Measurements from ENCODE around the gene NEDD9.

Gene NEDD9

DNA sequence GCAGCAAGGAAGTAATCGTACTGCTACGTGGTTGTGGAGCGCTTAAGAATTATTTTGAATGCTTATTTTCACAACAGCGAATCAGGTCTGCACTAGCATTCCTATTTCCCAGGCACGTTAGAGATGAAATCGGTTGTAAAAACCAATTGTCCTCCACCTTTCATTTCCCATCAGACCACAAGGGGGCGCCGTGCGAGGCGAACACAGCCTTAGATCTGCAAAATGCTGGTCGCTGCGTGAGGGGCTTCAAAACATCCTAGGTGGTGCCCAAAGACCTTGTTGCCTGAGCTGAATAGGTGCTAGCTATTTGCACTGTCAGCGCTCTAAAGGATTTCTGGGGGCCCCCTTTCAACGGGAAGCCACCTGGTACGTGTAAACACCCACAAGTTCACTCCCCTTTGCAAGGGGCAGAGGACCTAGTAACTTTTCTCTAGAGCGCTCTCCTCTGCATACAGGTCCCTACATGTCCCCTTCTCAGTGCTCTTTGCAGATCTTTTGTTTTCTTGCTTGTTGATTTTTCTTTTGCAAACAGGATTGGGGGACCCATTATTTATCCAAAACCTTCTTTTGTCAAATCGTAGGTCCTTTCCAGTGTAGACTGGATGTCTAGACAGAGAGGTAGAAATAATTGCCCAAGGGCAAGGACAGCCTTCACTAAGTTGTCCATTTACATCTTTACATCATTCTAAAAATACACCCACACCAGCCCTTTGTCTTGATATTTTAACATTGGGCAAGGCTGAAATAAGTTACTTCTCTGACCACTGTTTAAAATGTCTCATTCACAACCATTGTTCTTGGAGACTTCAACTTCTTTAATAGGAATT lies 59.8 kb downstream of the NEDD9 start:
- DNase-seq = no peak

DNA sequence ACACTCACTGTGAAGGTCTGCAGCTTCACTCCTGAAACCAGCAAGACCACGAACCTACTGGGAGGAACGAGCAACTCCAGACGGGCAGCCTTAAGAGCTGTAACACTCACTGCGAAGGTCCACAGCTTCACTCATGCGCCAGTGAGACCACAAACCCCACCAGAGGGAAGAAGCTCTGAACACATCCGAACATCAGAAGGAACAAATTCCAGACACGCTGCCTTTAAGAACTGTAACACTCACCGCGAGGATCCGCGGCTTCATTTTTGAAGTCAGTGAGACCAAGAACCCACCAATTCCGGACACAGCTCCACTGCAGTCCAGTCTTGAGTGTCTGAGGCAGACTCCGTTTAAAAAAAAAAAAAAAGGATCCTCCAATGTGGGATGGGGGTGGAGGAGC lies 60.5 kb downstream of the NEDD9 start:
- DNase-seq = no peak

DNA sequence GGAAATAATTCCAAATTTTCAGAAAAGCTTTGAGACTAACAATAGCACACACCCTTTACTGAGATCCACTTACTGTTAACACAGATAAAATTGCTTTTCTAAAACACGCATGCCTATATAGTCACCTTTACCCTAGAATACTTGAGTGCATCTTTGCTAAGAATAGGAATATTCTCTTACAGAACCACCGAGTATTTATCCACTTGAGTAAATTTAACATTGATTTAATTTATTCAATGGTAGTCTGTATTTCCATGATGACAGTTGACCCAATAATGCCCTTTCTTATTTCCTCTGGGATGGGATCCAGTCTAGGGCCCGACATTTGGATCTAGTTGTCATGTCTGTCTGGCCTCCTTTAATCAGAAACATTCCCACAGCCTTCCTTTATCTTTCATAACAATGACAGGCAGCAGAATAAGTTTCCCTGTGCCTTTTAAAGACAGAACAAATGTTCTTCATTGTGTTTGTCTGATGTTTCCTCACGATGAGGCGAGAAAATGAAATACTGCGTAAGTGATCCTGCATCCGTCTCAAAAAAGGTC lies 64.3 kb downstream of the NEDD9 start:
- DNase-seq = no peak

DNA sequence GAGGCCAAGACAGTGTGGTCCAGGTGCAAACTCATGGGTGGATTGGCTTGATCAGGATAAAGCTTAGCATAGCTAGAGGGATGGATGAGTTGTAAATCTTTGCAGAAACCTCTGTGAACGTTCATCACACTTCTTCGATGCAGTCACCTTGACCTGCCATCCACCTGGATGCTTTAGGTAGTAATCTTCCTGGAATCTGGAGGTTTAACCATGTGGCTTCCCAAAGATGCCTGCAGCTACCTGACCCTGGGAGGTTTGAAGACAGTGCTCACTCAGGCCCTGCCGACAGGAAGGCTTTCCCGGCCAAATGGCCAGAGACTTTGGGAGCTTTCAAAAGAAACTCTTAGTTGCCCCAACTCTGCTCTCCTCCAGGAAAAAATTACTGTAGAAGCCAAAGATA lies 65.5 kb downstream of the NEDD9 start:
- DNase-seq = no peak

DNA sequence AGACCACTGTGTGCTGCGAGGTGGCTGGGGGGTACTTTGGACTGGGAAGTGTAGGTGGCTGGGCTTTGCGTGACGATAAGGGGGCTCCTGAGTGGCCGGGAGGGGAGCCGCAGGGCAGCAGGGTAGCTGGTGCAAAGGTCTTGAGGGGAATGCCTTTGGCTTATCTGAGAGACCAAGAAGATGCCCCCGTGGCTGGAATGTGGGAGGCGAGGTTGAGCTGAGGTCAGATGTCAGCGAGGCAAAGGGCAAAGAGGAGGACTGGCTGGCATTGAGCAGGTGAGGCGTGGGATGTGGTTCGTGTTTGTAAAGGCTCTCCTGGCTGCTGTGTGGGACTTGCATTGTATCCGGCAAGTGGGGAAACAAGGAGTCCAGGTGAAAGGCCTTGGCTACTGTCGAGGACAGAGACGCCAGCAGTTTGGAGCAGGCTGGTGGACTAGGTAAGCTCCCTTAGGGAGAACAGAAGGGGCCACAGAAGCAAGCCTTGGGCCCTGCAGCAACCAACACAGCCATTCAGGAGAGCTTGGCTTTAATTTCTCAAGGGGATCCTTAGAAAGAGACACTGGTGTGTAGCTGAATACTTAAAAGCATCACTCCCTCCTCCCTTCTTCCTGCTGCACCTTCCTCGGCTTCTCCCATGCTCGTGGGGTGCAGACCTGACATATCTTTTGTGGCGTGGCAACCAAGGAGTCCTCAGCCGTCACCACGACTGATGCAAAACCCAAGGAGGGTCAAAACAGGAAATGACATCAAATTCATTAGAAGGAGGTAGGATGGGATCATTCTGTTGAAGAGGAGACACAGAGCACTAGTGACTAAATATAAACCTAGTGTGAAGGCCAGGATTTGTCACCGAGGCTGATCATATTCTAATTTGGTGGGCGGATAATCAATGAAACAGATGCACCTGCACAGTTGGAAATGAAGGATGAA lies 67.5 kb downstream of the NEDD9 start:
- no peak for DNase-seq

DNA sequence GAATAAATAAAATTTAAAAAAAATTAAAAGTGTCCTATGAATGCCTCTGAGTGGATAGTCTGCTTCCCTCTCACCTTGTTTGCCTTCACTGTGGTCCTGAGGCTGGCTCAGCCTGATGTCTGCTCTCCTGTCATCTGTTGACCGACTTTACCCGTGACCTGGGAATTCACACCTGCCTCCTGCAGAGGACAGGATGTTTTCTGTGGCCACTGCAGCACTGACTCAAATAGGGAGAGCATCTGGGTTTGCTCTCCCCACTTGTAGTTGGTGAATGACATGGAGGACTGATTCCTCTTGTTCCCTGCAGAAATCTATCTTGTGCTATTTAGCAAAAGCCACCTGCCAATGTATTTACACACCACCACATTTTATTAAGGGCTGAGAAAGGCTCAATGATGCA lies 68.5 kb downstream of the NEDD9 start:
- DNase-seq = no peak

DNA sequence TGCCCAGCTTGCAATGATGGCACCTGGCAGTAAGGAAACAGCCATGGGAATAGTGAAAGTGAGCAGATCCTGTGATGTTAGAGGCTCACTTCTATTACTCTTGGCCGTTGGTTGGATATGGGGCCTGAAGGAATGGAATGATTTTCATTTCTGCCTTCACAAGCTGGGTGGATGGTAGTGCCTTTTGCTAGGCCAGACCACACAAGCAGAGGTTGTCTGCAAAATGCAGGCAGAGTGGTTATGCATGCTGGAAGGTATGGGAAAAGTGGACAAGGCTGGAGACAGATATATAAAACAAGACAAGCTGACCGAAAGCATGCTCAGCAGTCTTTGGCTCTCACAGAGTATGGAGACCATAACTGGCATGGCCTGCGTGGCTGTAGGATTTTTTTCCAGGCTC lies 70.2 kb downstream of the NEDD9 start:
- no peak for DNase-seq

DNA sequence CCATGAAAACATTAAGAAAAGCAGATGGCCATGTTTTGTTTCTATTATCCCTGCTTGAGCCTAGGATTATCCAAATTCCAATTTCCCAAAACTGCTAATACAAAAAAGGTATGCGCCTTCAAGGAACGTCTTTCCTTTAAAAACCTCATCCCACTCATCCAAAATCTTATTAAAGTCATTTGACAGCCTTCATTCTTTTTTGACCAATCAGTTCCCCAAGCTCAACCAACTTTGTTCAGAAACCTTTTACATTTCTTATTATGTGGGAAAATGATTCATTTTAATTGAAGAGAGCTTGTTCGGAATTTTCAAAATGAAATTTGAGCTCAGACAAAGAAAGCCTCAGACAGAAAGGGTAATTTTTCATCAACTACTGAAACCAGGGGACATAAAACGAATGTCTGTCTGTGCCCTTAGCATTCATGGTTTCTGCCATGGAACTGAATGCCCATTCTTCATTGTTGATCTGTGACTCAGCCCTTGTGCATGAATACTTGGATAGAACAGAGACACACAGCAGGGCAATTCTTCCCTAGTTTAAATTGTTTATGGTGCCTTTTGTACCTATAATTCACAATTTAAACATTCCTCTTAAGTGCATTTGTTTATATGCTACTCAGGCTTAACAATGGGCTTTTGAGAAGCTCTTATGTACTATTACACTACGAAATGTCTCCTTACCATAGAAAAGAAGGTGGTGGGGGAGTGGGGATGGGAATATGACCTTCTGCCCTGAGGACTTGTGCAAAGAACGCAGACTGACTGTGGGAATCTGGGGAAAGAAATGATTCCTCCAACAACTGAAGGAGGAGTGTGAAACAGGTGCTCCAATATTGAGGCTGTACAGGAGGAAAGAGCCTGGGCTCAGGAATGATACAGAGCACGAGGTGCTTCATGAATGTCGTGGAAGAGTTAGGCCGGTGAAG lies 71.2 kb downstream of the NEDD9 start:
- no peak for DNase-seq

DNA sequence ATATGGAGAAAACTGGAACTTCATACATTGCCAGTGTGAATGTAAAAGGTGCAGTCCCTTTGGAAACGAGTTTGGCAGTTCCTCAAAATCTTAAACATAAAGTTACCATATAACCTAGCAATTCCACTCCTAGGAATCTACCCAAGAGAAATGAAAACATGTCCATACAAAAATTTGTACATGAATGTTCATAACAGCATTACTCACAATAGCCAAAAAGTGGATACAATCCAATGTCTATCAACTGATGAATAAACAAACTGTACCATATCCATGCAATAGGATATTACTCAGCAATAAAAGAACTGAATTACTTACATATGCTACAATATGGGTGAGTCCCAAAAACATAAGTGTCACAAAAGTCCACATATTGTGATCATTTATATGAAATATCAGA lies 72.3 kb downstream of the NEDD9 start:
- DNase-seq = no peak

DNA sequence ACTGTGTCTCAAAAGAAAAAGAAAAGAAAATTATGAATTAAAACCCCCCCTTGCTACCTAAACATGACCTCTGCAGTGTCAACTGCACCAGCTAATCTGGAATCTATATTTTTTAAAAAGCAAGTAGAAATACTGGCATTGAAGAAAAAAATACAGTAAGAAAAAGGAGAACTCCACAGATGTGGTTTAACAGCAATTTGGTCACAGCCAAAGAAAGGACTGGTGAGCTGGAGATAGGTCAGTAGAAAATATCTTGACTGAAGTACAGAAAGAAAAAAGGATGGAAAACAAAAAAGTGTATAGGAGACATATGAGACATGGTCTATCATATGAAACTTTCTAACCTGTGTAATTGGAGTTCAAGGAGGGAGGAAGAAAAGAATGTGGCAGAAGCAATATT lies 76.9 kb downstream of the NEDD9 start:
- DNase-seq = no peak

DNA sequence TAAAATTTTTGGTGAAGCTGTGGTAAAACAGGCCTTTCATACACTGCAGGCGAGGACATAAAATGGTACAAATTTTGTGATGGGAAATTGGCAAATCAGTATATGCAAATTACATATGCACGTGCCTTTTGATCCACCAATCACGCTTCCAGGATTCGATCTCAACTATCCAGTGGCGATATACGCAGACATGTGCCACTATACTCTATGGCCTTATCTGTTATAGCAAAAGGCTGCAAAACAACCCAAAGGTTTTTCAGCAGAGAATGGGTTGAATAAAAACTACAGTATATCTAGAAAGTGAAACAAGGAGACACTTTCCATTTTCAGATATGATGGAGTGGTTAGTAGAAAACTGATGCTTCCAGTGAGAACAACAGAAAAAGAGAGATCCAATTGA lies 79.0 kb downstream of the NEDD9 start:
- no peak for DNase-seq

DNA sequence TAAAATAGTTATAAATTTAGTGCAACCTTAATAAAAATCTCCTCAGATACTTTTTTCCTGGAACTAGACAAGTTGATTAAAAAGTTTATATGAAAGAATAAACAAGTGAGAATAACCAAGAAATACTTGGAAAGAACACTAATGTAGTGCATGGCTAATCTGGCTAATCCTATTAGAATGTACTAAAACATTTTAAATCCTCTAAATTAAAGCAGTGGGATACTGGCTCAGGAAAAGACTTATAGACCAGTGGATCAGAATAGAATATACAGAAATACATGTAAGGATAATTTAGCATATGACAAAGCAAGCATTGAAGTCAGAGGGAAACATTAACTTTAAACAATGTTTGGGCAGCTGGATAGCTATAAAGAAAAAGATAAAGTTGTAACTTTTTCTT lies 79.9 kb downstream of the NEDD9 start:
- DNase-seq = no peak

DNA sequence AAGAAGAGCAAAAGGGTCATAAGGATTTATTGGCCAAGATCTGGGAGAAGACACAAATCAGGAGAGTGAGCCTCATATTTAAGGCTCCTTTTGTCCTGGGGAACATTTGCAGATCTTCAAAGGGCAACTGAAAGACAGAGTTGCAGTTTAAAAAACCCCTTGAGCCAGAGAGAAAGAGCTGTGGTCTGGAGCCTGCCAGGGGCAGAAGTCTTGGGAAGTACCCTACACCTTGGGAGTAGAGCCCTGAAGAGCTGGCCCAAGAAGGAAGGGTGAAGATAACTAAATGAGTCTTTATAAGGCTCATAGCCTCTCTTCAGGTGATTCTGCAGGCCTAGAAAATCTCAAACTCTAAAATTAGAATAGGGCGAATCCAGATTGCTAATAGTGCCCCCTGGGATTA lies 81.0 kb downstream of the NEDD9 start:
- DNase-seq = no peak

DNA sequence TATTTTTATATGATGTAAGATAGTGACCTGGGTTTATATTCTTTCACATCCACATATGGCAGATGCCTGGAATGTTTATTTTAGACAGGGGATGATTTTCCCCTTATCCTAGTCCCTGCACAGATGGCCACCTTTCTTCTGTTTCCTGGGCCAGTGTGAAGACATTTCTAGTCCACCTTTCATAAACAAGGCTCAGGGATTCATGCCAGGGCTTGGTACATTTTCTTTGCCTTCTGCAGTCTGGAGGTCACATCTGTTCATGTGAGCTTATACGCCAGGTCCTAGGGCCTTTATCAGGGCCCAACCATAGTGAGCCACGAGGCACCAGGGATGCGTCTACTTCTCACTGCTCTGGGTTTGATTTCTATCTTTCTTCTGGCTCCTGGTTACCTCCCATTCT lies 82.9 kb downstream of the NEDD9 start:
- no peak for DNase-seq

DNA sequence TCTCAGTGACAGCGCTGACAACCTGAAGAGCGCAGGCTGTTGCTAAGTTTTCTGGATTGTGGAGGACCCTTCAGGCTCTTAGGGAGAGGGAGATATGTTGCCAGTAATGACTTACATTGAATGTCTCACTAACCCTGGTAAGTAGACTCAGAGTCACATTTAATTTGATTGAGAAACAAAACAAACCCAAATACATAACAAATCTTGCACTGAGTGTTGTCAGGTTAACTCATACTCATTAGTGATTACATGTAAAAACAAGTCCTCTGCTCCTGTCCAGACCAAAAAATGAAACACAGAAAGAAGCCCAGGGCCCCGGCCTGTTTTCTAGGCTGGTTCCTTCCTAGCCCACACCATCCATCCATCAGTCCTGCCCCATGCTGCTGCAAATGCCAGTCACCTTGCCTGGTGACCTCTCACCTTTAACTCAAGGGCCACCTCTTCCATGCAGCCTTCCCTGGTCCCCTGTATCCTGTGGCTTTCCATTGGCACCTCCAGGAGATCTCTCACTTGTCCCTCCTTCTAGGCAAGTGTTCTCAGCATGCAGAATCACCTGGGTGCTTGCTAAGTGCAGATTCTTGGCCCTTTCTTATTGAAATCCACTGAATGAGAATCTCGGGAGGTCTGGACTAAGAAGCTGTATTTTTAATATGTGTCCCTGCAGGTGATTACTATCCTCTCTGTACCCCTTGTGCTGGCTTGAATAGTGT lies 86.2 kb downstream of the NEDD9 start:
- no peak for DNase-seq

DNA sequence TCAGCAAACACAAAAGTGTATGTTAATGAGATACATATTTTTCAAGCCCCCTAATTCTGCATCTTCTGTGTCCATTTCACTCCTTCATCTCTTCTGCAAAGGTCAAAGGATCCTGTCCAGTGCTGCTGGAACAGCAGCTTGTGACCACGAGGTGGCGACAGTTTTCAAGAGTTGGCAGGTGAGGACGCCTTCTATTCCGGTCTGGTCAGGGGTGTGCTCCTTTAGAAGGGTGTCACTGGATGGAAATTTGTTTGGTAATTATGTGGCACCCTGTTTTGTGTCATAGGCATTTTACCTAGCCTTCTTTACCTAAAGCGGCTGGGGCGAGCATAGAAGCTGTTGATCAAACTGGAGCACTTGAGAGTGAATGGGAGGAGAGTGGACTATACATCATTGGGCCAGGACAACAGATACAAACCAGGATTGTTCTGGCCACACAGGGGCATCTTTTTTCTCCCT lies 88.0 kb downstream of the NEDD9 start:
- no peak for DNase-seq

DNA sequence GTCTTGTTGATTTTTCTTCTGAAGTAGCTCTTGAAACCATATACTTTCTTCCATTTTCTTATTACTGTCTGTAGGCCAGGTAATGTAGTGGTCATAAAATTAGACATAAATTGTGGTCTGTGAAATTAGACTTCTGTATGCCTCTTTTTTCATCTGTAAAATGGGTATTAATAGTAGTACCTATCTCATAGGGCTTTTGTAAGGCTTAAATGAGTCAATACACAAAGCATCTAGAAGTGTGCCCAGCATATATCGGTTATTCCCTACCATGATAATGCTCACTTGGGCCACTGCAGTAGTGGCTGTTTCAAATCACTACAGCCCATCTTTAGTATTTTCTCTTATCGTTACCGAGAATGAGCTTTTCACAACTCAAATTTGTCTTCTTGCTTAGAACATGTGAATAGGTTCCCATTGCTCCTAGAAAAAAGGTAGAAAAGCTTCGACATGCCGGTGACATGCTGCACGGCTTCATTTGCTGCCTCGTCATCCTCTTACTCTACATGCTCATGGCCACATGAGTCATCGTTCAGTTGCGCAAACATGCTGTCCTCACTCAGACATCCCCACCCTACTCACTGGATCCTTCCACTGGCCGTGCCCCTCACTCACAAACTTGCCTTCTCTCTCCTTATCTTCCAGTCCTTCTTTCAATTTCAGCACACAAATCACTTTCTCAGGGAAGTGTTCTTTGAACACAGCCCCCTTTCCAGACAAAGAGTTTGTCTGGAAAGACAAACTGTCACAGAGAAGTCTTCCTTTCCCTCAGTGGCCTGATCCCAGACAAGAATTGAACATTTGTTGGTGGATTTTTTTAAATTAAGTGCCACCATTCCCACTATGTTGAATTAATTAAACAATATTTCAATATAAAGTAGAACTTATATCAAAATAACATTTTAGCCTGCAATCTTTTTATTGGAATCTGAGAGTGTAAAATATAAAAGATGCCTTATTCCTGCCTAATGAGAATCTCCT lies 88.8 kb downstream of the NEDD9 start:
- DNase-seq = no peak

DNA sequence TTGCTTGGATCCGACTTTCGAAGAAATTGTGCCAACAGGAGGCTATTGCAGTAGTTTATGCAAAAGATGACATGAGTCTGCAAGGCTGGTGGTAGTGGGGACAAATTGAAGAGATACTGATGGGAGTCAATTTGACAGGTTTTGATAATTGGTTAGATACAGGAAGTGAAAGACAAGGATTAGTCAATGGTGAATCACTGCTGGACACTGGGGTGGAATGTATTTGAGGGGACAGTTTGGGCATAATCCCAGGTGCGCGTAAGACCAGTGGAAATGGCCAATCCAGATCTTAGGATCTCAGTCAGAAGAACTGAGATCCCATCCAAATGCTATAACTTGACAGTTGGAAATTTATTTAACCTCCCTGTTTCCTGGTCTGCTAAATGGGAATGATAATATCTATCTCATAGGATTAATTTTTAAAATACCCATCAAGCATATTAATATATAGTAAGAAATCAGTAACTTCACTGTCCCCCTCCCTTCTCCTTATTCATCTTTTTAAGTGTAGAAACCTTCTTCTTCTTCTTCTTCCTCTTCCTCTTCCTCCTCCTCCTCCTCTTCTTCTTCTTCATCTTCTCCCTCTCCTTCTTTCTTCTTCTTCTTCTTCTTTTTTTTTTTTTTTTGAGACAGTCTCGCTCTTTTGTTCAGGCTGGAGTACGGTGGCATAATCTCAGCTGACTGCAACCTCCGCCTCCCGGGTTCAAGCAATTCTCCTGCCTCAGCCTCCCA lies 90.0 kb downstream of the NEDD9 start:
- no peak for DNase-seq

DNA sequence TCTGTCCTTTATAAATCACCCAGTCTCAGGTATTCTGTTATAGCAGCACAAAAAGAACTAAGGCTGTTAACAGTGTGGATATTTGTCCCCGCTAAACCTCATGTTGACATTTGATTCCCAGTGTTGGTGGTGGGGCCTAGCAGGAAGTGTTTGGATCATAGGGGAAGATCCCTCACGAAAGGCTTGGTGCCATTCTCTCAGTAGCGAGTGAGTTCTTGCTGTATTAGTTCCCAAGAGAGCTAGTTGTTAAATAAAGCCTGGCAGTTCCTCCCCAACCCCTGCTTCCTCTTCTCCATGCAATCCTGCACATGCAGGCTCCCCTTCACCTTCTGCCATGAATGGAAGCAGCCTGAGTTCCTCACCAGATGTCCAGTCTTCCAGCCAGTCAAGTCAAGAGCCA lies 91.2 kb downstream of the NEDD9 start:
- no peak for DNase-seq

DNA sequence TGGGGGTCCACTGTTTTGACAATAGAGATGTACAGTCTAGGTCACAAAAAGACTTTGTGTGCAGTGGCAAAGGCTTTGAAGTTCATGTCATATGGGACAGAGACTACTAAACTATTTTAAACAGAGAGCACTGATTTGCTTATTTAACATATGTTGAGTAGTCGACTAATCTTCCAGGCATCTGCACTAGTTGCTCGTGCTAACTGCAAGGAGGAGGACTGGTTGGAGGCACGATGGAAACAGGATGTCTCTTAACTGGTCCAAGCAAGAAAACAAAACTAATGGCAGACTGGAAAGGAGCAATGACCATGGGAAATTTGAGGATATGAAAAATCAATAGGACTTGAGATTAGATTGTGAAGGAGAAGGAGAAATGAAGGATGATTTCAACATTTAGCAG lies 92.4 kb downstream of the NEDD9 start:
- DNase-seq = no peak

Measured in NCI-H187 treated with DMSO at 0.1 percent for 48 hours (cell line).